HG03039 (cell line): ENCODE data around the gene ZBTB48.

Source experiments
- ATAC-seq: cut with Tn5 transposase; IDR thresholded peaks from one replicate; pipeline ENCODE4 v1.9.1; 2021; ENCODE audit warnings: mild to moderate bottlenecking, moderate library complexity; ENCODE audit not compliant: unreplicated experiment

The ZBTB48 gene

GRCh38 chr1:6603915-6604558 lies 24.2 kb downstream of the ZBTB48 start:
- ATAC-seq, result no peak

GRCh38 chr1:6612641-6613360 lies 33.0 kb downstream of the ZBTB48 start:
- ATAC-seq, result no peak

- ATAC-seq, result peak; percentile 87
These were observed 33.7 kb downstream of the ZBTB48 start, which contains the start of gene PHF13 for GRCh38 chr1:6613361-6614018. PHF13 (plus strand) TSS chr1:6613731; CDS start chr1:6614067, 336 bp downstream.

GRCh38 chr1:6614019-6614928 lies 34.5 kb downstream of the ZBTB48 start:
- ATAC-seq, result no peak

- ATAC-seq, result no peak
These were observed 35.4 kb downstream of the ZBTB48 start for GRCh38 chr1:6614929-6615785.

- no peak for ATAC-seq
These were observed 39.3 kb downstream of the ZBTB48 start for GRCh38 chr1:6619045-6619444.

- no peak for ATAC-seq
These were observed 41.9 kb downstream of the ZBTB48 start for GRCh38 chr1:6621429-6622391.

GRCh38 chr1:6622396-6623152 lies 42.8 kb downstream of the ZBTB48 start:
- ATAC-seq, result no peak

- no peak for ATAC-seq
These were observed 43.6 kb downstream of the ZBTB48 start for GRCh38 chr1:6623269-6623965.

- ATAC-seq, result peak; percentile 64
These were observed 45.2 kb downstream of the ZBTB48 start, which contains the start of gene THAP3 for GRCh38 chr1:6624710-6625583. THAP3 (plus strand) TSS chr1:6624868; CDS start chr1:6625219, 351 bp downstream.

- ATAC-seq, result peak; percentile 6
These were observed 45.9 kb downstream of the ZBTB48 start for GRCh38 chr1:6625584-6626149.

- no peak for ATAC-seq
These were observed 47.2 kb downstream of the ZBTB48 start for GRCh38 chr1:6627031-6627430.

GRCh38 chr1:6627841-6628545 lies 48.2 kb downstream of the ZBTB48 start:
- no peak for ATAC-seq

GRCh38 chr1:6628971-6629479 lies 49.2 kb downstream of the ZBTB48 start:
- ATAC-seq, result no peak

- no peak for ATAC-seq
These were observed 50.2 kb downstream of the ZBTB48 start for GRCh38 chr1:6630027-6630426.
